Gastroesophageal sphincter (tissue), 3 donors: Measurements from ENCODE around the gene SLC35F1.

ENCODE experiments used
- CTCF ChIP-seq, 4 experiments: fragments of 200-600 bp in 2 of 4; fragments of 450-650 bp in 2 of 4; sonication (generic) in 1 of 4; IDR thresholded peaks; one replicate each; pipeline ENCODE4 v1.5.1; 2017 to 2019; ENCODE audit warnings: antibody characterized with exemption in 4 of 4, mild to moderate bottlenecking in 2 of 4, moderate library complexity in 2 of 4
- EP300 ChIP-seq: sonication (generic); formaldehyde crosslinking; IDR thresholded peaks from one replicate; pipeline ENCODE4 v1.6.1; 2017; ENCODE audit warnings: antibody characterized with exemption, mild to moderate bottlenecking
- POLR2A ChIP-seq, 2 donors: fragments of 450-650 bp; IDR thresholded peaks; one replicate each; pipeline ENCODE4 v1.6.1; 2017; ENCODE audit warnings: antibody characterized with exemption in 2 of 2, mild to moderate bottlenecking in 2 of 2, moderate library complexity in 1 of 2
- POLR2AphosphoS5 ChIP-seq: sonication (generic); formaldehyde crosslinking; IDR thresholded peaks from one replicate; pipeline ENCODE4 v1.6.1; 2017; ENCODE audit warnings: antibody characterized with exemption

- TF ChIP-seq POLR2A (IDR thresholded peaks at IDR 0.05) (no peak), CTCF (IDR thresholded peaks at IDR 0.05) (no peak), POLR2AphosphoS5 (no peak), EP300 (no peak)
These were observed 406.1 kb downstream of the SLC35F1 start for GRCh38 chr6:118313208-118313607.
